ENCODE measurements around the gene USP48.

DNA sequence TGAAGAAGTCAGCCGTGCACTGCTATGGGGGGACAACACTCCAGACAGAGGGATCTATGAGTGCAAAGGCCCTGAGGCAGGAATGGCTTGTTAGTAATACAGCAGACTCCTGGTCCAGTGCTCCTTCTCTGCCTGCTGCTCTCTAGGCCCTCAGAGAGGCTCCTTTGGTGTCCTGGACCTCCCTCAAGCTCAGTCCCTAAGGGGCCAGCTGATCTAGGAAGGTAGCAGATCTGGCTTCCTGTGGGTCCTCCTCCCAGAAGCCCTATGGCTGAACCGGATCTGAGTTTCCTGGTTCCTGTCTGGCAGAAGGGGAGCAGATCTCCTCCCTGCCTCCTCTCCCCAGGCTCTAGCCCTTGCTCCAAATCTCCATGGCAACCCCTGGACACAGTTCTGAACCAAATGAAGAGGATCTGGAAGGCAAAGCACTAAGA lies 28.9 kb upstream of the USP48 start, which contains the start of gene LDLRAD2:
- TF ChIP-seq ZNF555 (tag by site-specific recombination; conservative IDR thresholded peaks at IDR 0.05) (no peak), OVOL3 (tag by site-specific recombination; IDR thresholded peaks at IDR 0.05) (no peak), ZNF785 (tag by site-specific recombination; IDR thresholded peaks at IDR 0.05) (no peak), ZNF24 (tag by site-specific recombination; IDR thresholded peaks at IDR 0.05) (no peak)
- TF ChIP-seq, protein P1, sequence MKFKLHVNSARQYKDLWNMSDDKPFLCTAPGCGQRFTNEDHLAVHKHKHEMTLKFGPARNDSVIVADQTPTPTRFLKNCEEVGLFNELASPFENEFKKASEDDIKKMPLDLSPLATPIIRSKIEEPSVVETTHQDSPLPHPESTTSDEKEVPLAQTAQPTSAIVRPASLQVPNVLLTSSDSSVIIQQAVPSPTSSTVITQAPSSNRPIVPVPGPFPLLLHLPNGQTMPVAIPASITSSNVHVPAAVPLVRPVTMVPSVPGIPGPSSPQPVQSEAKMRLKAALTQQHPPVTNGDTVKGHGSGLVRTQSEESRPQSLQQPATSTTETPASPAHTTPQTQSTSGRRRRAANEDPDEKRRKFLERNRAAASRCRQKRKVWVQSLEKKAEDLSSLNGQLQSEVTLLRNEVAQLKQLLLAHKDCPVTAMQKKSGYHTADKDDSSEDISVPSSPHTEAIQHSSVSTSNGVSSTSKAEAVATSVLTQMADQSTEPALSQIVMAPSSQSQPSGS (tag by site-specific recombination; IDR thresholded peaks at IDR 0.05; ENCODE audit: low read depth): no peak
- TF ChIP-seq, protein P2, sequence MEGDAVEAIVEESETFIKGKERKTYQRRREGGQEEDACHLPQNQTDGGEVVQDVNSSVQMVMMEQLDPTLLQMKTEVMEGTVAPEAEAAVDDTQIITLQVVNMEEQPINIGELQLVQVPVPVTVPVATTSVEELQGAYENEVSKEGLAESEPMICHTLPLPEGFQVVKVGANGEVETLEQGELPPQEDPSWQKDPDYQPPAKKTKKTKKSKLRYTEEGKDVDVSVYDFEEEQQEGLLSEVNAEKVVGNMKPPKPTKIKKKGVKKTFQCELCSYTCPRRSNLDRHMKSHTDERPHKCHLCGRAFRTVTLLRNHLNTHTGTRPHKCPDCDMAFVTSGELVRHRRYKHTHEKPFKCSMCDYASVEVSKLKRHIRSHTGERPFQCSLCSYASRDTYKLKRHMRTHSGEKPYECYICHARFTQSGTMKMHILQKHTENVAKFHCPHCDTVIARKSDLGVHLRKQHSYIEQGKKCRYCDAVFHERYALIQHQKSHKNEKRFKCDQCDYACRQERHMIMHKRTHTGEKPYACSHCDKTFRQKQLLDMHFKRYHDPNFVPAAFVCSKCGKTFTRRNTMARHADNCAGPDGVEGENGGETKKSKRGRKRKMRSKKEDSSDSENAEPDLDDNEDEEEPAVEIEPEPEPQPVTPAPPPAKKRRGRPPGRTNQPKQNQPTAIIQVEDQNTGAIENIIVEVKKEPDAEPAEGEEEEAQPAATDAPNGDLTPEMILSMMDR (tag by site-specific recombination; IDR thresholded peaks at IDR 0.05): no peak
